NCI-H1048 (cell line): ENCODE measurements around the gene C17orf107.

ENCODE experiments used
- DNase-seq: peaks from one replicate; lab custom pipeline; 2025; lab: John Stamatoyannopoulos, UW

Gene C17orf107

GRCh38 chr17:4950075-4950745, 50.9 kb downstream of the C17orf107 start:
- no peak for DNase-seq

GRCh38 chr17:4950746-4951204, 51.4 kb downstream of the C17orf107 start, which contains the start of gene ENO3:
ENO3 (plus strand) TSS chr17:4951119; CDS start chr17:4951830, 711 bp downstream.
- DNase-seq: no peak

GRCh38 chr17:4951486-4951885, 52.1 kb downstream of the C17orf107 start:
- no peak for DNase-seq
